WI38 (cell line): ENCODE results near the gene SLC1A7.

ENCODE experiments used
- H3K4me3 ChIP-seq: 2 replicates; pipeline ENCODE4 v1.5.1; 2011; ENCODE audit warnings: low read depth, mild to moderate bottlenecking, control low read depth, low read length
- TF ChIP-seq, protein P1 (sequence below): IDR thresholded peaks from 2 replicates; pipeline ENCODE4 v1.5.1; 2012; ENCODE audit warnings: low read depth, mild to moderate bottlenecking, control low read depth, low read length

SLC1A7 gene

DNA sequence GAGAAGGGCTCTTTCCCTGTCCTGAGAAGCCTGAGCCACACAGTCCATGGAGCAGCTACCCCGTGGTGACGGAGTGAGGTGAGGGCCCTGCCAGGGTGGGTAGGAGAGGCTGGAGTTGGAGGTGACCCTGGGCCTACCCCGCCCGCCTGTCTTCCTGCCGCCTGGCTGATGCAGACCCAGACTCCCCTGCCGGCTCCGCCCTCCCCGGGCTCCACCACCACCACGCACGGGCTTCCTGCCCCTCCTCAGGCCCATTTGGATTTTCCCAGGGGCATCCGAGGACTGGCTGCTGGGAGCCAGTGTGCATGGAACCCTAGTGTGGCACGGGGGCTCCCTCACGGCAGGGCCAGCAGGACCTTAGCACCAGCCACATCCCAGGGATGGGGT lies 47.9 kb downstream of the SLC1A7 start:
- TF ChIP-seq, protein P1, sequence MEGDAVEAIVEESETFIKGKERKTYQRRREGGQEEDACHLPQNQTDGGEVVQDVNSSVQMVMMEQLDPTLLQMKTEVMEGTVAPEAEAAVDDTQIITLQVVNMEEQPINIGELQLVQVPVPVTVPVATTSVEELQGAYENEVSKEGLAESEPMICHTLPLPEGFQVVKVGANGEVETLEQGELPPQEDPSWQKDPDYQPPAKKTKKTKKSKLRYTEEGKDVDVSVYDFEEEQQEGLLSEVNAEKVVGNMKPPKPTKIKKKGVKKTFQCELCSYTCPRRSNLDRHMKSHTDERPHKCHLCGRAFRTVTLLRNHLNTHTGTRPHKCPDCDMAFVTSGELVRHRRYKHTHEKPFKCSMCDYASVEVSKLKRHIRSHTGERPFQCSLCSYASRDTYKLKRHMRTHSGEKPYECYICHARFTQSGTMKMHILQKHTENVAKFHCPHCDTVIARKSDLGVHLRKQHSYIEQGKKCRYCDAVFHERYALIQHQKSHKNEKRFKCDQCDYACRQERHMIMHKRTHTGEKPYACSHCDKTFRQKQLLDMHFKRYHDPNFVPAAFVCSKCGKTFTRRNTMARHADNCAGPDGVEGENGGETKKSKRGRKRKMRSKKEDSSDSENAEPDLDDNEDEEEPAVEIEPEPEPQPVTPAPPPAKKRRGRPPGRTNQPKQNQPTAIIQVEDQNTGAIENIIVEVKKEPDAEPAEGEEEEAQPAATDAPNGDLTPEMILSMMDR, result no peak

DNA sequence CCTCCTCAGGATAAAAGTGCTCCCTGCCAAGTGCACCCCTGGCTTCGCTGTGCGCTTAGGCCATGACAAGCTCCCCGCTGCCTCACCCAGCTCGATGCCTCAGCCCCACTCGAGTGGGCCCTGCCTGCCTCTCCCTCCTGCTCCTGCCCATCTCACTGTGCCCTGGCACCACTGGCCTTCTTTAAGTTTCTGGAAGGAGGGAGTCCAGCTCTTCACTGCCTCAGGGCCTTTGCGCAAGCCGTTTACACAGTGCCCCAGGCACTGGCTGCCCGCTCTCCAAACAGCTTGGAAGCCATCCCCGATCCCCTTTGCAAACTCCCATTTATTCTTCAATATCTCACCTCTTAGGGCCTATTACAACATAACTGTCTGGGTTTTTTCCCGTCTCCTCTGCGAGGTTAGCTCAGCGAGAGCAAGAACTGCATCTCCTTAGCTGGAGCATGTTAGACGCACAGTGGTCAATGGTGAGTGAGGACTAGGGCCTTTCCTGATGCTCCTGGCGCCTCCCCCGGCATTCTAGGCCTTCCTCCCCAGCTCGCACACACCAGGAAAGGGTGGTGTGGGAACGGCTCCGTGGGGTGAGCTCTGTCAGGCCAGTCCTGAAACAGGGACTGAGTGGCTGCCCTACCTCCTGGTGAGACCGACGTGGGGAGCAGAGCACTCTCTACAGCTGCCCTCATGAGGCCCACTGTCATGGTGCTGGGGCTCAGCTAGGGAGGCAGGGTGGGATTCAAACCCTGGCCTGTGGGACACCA lies 48.5 kb downstream of the SLC1A7 start:
- no peak overlapping the region for H3K4me3 ChIP-seq
- TF ChIP-seq, protein P1, result no peak

More for the DNA sequence above, 47.9 kb downstream of the SLC1A7 start:
- H3K4me3 ChIP-seq, result no peak overlapping the region

DNA sequence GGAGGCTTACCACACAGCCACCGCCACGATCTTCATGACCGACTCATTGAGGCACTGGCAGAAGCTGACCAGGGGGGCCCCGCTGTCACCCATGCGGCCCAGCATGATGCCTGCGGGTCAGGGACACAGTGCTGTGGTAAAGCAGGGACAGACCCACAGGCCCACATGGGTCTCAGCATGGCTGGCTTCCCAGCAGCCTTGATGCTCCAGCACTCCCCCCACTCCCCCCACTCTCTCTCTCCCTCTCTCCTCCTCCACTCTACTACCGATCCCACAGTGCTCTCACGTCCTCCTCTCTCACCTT lies 49.0 kb downstream of the SLC1A7 start:
- no peak overlapping the region for H3K4me3 ChIP-seq
- TF ChIP-seq, protein P1, result no peak

DNA sequence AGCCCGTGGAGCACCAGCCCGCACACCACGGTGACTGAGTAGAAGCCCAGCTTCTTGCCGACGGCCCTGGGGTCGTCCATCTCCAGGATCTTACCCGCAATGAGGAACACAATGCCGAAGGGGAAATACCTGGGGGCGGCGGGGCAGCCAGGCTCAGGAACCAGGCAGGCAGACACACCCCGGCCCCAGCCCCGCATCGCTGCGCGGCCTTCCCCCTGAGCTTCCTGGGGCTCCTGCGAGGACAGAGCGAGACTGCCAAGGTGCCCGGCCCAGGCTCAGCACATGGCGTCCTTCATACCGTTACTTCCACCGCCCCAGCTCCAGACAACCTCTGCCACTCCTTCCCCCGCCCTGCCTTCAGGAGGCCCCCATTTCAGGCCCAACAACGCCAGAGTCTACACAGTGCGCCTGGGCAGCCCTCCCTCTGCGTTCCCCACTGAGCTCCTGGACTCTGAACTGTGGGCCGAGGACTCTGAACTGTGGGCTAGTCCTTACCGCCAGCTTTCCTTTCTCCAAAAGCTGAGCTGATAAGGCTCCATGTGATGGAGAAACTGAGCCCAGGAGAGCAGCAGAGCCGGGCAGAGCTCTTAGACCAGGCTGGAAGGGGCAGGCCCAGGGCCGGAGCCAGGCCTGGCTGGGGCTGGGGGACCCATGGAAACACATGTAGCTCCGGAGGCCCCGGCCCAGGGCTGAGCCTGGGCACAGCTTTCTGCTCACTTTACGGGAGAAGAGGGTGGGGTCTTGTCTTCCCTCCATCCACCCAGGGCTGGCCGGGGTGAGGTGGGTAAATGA lies 49.6 kb downstream of the SLC1A7 start:
- TF ChIP-seq, protein P1, result no peak
- no peak overlapping the region for H3K4me3 ChIP-seq

DNA sequence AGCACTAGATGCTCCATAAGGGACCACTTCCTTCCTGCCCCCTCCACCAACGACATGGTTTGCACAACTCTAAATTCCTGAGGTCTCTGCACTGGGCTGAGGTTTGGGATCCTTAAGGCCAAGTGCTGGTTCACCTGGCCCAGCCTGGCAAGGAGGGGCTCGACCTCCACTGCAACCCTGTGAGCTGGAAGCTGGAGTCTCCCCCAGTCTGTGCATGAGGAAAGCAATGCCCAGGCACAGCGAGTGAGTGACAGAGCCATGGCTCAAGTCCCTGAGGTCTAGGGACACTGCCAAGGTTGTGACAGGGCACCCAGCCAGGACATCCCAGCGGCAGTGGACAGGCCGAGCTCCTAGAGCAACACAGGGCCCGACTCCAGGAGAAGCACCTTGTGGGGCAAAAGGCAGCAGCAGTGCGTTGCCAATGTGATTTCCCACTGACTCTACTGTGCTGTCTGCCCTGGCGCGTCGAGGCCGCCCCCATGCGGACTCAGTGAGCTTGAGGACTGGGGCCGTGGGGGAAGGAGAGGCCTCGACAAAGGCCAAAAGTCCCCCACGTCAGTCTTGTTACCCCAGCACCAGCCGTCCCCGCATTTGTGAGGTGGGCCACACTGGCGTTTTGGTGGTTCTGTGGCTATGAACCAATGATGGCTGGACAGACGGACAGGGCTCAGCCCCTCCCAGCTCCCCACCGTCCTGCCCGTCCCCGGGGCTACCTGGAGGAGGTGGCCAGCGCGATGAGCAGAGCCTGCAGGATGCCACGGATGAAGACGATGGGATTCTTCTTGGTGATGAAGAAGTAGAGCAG lies 50.4 kb downstream of the SLC1A7 start:
- H3K4me3 ChIP-seq, result no peak overlapping the region
- TF ChIP-seq, protein P1, result no peak

DNA sequence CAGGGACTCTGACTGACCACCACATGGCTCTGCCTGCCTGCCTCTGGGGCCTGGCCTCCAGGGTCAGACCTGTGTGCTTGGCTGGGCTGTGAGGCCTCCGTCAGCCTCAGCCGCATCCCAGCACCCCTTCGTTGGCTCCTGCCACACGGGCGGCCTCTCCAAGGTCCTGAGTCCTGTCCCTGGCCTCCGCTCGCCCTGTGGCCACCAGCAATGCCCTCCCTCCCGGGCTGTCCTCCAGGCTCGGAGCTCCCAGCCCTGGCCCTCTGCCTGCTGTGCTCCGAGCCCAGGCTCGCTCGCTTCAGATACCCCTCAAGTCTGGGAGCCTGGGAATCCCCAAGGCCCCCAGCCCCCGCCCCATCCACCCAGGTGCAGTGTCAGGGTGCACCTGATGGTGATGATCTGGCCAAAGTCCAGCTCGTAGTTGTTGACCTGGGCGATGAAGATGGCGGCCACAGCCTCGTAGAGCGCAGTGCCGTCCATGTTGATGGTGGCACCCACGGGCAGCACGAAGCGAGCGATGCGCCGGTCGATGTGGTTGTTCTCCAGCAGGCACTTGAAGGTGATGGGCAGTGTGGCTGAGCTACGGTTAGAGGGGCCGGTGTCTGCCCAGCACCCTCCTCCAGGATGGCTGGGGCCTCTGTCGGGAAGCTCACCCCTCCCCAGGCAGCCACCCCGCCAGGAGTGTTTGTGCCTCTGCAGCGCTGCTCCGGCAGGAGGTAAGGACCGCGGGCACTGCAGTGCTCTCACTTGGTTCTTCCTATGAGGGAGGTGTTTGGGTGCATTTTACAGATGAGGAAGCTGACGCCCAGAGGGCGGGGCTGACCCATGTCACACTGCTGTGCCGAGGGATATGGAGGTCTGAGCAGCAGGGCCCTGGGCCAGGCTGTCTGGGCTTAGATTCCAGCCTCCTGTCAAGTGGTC lies 52.0 kb downstream of the SLC1A7 start:
- TF ChIP-seq, protein P1, result no peak
- H3K4me3 ChIP-seq, result no peak overlapping the region
